GM10248 (cell line): Measurements from ENCODE around the gene DPYSL5.

Source experiments
- CTCF ChIA-PET: fragments of 300-600 bp; sonication (Branson Sonifier 250); formaldehyde crosslinking; extraction: SDS; loops from one replicate; lab custom pipeline; 2021; ENCODE audit warnings: antibody characterized with exemption; lab: Yijun Ruan, JAX
- POLR2A ChIA-PET: fragments of 350-650 bp; sonication (Branson Sonifier 250); formaldehyde crosslinking; extraction: SDS; loops from one replicate; lab custom pipeline; 2020; ENCODE audit warnings: antibody characterized with exemption; lab: Yijun Ruan, JAX
- DNase-seq: peaks from one replicate; pipeline ENCODE4 v3.0.0; 2012; ENCODE audit errors: extremely low spot score
- TF ChIP-seq, protein P1 (sequence below): IDR thresholded peaks from 2 replicates; pipeline ENCODE4 v1.5.1; 2012; ENCODE audit warnings: mild to moderate bottlenecking, low read depth; ENCODE audit errors: extremely low read depth, missing control alignments, control extremely low read depth

Gene DPYSL5

DNA sequence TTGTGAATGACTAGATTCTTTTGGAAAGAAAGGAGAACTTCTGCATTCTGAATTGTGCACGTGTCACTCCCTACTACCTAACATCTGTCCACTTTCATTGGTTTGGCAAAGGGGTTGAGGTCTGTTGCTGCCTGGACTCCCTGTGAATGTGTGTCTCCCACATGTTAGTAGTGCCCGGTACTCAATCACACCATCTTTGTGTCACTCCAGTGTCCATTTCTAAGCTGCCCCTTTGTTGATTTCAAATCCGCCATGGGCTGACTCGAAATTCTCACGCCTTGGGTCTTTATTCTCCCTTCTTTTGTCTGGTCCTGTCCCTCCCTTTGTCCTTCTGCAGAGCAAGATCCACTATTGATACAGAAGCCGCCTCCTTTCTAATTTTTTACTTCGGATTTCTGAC lies 7.5 kb downstream of the DPYSL5 start:
- DNase-seq: no peak
- CTCF ChIA-PET: interaction anchor here (1.6 kb wide), 1 partner anchor 9 kb away, joined by 7 read pairs; no protein-coding TSS in a partner anchor
- TF ChIP-seq, protein P1, sequence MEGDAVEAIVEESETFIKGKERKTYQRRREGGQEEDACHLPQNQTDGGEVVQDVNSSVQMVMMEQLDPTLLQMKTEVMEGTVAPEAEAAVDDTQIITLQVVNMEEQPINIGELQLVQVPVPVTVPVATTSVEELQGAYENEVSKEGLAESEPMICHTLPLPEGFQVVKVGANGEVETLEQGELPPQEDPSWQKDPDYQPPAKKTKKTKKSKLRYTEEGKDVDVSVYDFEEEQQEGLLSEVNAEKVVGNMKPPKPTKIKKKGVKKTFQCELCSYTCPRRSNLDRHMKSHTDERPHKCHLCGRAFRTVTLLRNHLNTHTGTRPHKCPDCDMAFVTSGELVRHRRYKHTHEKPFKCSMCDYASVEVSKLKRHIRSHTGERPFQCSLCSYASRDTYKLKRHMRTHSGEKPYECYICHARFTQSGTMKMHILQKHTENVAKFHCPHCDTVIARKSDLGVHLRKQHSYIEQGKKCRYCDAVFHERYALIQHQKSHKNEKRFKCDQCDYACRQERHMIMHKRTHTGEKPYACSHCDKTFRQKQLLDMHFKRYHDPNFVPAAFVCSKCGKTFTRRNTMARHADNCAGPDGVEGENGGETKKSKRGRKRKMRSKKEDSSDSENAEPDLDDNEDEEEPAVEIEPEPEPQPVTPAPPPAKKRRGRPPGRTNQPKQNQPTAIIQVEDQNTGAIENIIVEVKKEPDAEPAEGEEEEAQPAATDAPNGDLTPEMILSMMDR: no peak
- POLR2A ChIA-PET: no interaction called here

DNA sequence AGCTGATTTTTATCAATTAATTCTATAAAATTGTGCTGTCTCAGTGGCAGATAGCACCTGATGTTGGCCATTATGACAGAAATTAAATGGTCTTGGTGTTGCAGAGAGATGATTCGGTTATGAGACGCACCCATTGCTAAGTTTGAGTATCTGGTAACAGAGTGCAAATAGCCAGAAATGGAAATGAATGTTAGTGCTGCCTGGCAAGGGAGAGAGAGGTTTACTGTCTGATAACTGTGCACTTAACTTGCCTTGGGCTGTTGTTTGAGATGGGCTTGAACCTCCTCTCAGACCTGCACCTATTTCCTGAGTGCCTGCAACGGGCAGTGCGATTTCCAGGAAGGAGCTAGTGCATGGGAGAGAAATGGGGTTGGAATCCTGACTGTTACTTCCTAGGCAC lies 11.7 kb downstream of the DPYSL5 start:
- POLR2A ChIA-PET: no interaction called here
- CTCF ChIA-PET: interaction anchor here (1.2 to 1.5 kb wide), 4 partner anchors 13 to 443 kb away, joined by 3 to 5 read pairs (median 3); no protein-coding TSS in a partner anchor
- TF ChIP-seq, protein P1: no peak
- DNase-seq: no peak

DNA sequence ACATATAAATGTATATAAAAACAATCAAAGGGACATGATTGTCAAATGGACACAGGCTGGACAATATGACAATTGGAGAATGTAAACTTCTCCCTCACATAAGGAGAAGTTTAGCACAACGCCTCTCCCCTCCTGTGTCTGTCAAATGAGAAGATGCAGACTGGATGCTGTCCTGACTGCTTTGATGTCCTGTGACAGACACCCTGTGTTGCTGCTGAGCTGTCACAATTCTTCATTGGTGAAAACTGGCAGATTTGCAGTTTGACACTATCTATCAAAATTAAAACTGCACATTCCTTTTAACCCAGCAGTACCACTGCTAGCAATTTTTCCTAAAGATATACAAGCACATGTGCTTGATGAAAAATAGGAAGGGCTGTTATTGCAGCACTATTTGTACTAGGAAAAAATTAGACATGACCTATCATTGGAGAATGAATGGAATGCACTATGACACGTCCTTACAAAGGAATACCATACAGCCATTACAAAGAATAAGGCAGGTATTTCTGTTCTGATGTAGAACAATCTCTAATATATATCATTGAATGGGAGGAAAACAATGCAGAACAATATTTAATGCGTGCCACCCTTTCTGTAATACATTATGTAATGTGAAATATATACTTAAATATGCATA lies 12.4 kb downstream of the DPYSL5 start:
- POLR2A ChIA-PET: no interaction called here

DNA sequence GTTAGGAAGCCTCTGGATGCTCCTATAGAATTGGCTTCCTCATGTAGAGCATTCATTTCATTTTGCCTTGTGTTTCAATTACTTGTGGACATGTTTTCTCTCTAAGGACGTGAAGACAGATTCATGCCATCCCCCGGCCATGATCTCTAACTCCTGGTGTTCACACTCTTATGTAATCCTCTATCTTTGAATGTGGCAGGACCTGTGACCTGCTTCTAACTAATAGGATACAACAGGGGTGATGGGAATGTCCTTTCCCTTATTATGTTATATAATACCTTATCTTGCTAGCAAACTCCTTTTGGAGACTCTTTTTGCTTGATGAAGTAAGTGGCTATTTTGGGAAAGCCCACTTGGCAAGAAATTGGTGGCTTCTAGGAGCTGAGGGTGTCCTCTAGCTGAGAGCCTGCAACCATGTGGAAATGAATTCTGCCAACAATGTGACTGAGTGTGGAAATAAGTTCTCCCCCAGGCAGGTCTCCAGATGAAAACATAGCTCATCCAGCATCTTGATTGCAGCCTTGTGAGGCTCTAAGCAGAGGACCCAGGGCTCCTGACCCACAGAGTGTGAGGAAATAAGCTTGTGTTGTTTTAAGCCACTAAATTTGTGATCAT lies 13.8 kb downstream of the DPYSL5 start:
- CTCF ChIA-PET: interaction anchor here (1.0 to 3.9 kb wide), 4 partner anchors 11 to 100 kb away, joined by 3 to 21 read pairs (median 3); no protein-coding TSS in a partner anchor
- TF ChIP-seq, protein P1: no peak
- DNase-seq: no peak
- POLR2A ChIA-PET: no interaction called here

More for the DNA sequence above, 12.4 kb downstream of the DPYSL5 start:
- CTCF ChIA-PET: interaction anchor here (1.4 to 3.9 kb wide), 3 partner anchors 14 to 442 kb away, joined by 3 to 21 read pairs (median 3); no protein-coding TSS in a partner anchor
- DNase-seq: no peak
- TF ChIP-seq, protein P1: no peak

DNA sequence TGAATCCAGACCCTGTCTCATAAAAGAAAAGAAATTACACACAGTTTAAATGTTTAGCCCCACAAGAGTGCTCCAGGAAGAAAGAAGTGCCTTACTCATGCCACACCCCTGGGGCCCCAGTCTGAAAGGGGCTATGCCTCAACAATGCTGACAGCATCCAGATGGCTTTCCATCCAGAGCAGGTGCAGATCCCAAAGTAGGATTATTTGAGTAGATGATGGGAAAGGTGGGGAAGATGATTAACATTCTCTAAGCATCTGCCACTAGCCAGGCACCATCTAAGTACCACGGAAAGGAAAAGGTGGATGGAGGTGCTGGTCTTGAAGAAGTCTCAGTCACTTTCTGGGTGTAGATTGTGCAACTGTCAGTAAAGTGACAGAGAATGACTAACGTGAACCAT lies 16.3 kb downstream of the DPYSL5 start:
- DNase-seq: no peak
- CTCF ChIA-PET: no interaction called here
- TF ChIP-seq, protein P1: no peak
- POLR2A ChIA-PET: no interaction called here

DNA sequence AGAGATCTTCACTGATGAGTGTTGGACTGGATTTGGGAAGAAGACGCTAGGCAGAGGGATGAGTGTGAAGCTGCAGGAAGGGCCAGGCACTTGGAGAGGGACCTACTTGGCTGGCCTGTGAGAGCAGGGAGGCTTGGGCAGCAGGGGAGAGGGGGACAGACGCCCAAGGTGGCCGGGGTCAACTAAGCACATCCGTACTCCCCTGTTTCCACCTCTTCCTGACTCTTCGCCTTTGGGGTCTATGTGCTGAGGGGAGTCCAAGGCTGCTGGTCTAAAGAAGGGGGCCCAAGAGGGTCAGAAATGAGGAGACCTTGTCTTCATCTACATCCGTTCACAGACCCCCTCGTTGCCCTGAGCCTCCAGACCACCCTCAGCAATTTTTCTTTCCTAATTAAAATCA lies 16.7 kb downstream of the DPYSL5 start:
- TF ChIP-seq, protein P1: no peak
- ChIA-PET CTCF (no interaction called here), POLR2A (no interaction called here)
- no peak for DNase-seq
